SK-N-MC (cell line): ENCODE results near the gene TBL3.
"Not testable (repeated sequence)": the region's sequence is repeated elsewhere in the genome, so short reads cannot be mapped to it uniquely, and the experiment has no call there.

Experiments
- EZH2 ChIP-seq: fragments of 200-600 bp; sonication (generic); IDR thresholded peaks from one replicate; pipeline ENCODE4 v1.6.1; 2017; ENCODE audit warnings: antibody characterized with exemption
- POLR2AphosphoS5 ChIP-seq: IDR thresholded peaks from 2 replicates; pipeline ENCODE4 v1.6.1; 2012; ENCODE audit warnings: mild to moderate bottlenecking, low read depth, low read length, borderline replicate concordance

- not testable (repeated sequence) for TF ChIP-seq POLR2AphosphoS5, EZH2
These were observed 32.0 kb upstream of the TBL3 start for GRCh38 chr16:1939833-1940232.
